ENCODE results near the gene PYHIN1.

Gene PYHIN1

DNA sequence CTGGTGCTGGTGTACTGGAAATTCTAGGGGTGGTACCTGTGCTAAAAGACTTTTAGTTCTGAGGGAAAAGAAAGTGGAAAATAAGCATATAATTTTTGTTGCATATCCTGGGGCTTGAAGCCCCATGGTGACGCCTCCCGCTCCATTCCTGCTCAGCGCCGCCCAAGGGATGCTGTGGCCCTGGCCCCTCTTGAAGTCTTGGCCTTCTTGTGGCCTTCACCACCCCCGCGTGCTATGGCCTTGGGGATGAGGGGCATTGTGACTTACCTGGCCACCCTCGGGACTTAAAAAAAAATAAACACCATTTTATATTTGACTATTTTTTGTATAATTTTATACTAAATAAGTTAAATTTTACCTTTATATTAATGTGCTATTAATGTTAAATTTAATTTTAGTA lies 93.7 kb downstream of the PYHIN1 start:
- Histone ChIP-seq H4K20me1 (ENCODE audit: control insufficient read depth, insufficient read depth, low read depth, low read length) (peaks cover 44% of the 10 kb centered on the region), H3K27ac (ENCODE audit: low read depth, low read length) (no peak overlapping the region), H3K4me3 (ENCODE audit: low read length) (no peak overlapping the region), H3K9me3 (ENCODE audit: control insufficient read depth, insufficient read depth, low read length) (no peaks in the 10 kb centered on the region), H3K36me3 (ENCODE audit: control insufficient read depth, low read length) (peaks cover 98% of the 10 kb centered on the region), H3K79me2 (ENCODE audit: control insufficient read depth, low read length) (peaks cover 99% of the 10 kb centered on the region), H3K4me1 (ENCODE audit: control insufficient read depth, low read length) (peaks cover 27% of the 10 kb centered on the region), H3K9me2 (replicated peaks; ENCODE audit: control insufficient read depth, low read length) (no peaks in the 10 kb centered on the region), H3K4me2 (ENCODE audit: low read length) (no peak overlapping the region), H3K27me3 (ENCODE audit: control insufficient read depth, low read length) (no peaks in the 10 kb centered on the region), H3F3A (ENCODE audit: control insufficient read depth, insufficient read depth) (peaks cover 4% of the 10 kb centered on the region; the same call in 1 of the 2 replicates)
- TF ChIP-seq, protein P1, sequence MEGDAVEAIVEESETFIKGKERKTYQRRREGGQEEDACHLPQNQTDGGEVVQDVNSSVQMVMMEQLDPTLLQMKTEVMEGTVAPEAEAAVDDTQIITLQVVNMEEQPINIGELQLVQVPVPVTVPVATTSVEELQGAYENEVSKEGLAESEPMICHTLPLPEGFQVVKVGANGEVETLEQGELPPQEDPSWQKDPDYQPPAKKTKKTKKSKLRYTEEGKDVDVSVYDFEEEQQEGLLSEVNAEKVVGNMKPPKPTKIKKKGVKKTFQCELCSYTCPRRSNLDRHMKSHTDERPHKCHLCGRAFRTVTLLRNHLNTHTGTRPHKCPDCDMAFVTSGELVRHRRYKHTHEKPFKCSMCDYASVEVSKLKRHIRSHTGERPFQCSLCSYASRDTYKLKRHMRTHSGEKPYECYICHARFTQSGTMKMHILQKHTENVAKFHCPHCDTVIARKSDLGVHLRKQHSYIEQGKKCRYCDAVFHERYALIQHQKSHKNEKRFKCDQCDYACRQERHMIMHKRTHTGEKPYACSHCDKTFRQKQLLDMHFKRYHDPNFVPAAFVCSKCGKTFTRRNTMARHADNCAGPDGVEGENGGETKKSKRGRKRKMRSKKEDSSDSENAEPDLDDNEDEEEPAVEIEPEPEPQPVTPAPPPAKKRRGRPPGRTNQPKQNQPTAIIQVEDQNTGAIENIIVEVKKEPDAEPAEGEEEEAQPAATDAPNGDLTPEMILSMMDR (IDR thresholded peaks at IDR 0.05; ENCODE audit: low read depth, low read length, poor library complexity, severe bottlenecking) = no peak
- no peak for TF ChIP-seq EZH2phosphoT487 (IDR thresholded peaks at IDR 0.05; ENCODE audit: borderline replicate concordance, low read length)

Measured in DOHH2 (cell line).